HG02943 (cell line): ENCODE measurements around the gene COG7.
"Not testable (repeated sequence)": the region's sequence is repeated elsewhere in the genome, so short reads cannot be mapped to it uniquely, and the experiment has no call there.

Experiments used
- ATAC-seq: cut with Tn5 transposase; IDR thresholded peaks from one replicate; pipeline ENCODE4 v1.9.1; 2021; ENCODE audit warnings: mild to moderate bottlenecking, low read depth, moderate library complexity; ENCODE audit not compliant: unreplicated experiment

Gene COG7

DNA sequence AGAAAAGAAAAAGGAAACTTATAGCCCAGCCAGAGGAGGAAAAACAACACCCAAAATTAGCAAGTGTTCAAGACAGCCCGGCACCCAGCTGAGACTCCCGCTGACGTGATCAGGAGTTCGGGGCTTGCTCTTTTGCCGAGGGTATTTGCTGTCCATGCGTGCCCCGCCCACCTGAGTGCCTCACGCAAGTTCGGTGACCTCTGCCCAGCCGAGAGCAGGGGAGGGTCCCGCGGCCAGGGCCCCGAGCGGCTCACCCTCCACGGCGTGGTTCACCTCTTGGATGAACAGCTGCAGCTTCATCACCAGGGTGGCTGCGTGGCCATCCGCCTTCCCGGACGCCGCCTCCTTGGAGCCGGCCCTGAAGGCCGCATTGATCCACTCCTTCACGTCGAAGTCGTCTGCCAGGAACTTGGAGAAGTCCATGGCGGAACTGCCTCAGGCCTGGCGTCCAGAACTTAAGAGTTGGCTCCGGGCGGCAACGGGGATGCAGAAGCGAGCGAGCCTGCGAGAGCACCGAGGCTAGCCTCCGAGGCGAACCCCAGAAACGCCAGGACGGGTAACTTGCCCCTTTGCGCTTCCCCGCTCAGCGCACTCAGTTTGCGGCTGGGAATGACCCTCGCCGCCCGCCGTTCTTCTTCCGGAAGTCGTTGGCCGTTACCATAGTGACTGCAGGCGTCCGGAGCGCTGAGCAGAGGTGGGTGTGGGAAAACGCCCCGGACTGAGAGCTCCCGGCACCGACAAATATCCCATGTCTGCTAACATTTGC, at the start of gene COG7:
Gene COG7 (minus strand): TSS at position 618 of the 766 bp plus-strand sequence. CDS start 195 bp downstream, at position 423.
- ATAC-seq = peak; percentile 70

DNA sequence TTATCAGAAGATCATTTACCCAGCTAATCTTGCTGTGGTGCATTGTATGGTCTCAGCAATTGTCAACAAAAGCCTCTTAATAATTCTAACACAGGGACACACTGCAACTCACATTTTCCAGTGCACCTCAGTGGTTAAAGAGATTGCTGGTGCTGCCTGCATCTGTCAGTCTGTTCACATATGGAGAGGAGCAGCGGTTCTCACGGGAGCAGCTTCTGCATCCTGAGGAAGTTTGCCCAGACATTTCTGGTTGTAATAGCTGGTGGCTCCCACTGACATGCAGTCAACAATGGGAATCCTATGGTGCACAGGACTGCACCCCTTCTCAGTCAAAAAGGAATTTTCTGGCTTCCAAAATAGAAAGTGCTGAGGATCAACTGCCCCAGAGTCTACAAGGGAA, 49.5 kb upstream of the COG7 start:
- ATAC-seq = no peak

DNA sequence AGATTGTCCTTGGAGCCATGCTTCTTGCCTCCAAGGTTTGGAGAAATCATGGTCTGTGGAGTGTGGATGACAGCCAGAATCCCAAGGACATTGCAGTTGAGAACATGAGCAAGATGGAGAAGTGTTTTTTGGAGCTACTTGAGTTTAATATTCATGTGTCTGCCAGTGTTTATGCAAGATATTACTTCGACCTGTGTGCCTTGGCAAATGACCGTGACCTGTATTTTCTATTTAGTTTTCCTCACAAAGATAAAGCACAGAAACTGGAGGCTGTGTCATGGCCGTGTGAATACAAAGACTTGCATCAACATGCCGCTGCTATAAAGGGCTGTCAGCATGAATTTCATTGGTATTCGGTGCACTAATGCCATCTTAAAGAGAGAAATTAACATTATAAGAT, 48.3 kb upstream of the COG7 start:
- ATAC-seq = no peak

DNA sequence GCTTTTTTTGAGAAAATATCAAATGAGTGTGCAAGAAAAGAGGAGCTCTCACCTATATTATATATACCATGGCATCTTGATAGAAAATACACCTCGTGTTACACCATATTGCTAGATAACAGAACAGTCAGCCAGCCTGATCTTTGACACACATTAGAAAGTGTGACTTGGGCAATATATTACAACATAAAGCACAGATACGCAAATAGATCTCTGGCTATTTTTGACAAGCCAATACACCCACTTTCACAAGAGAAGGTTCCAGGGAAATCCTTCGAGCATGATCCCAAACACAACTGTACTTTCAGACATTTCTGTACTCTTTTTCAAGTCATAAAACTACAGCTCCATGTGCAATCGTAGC, 47.9 kb upstream of the COG7 start:
- no peak for ATAC-seq

DNA sequence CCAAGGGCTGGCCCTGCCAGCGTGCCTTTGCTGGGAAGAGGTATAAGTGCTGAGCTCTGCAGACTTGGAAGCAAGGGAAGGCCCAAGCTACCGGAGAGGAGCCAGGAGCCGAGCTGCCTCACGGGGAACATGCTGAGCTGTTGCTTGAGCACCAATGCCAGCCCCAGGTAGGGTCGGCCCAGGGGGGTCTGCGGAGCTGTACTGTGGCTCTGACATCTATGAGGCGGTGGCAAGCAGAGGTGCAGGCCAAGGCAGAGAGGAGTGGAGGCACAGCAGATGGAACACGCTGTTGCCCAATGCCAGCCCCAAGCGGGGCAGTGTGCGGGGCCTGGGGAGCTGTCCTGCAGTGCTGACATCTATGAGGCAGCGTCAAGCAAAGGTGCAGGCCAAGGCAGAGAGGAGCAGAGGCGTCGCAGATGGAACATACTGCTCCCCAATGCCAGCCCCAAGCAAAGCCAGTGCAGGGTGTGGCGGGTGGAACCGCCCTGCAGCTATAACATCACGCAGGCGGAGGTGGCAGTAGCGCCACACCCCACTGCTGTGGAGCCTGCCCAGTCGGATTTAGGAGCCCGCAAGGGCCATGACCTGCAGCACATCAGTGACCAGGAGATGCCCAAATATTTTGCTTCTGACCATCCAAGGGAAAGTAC, 47.3 kb upstream of the COG7 start:
- ATAC-seq = no peak

DNA sequence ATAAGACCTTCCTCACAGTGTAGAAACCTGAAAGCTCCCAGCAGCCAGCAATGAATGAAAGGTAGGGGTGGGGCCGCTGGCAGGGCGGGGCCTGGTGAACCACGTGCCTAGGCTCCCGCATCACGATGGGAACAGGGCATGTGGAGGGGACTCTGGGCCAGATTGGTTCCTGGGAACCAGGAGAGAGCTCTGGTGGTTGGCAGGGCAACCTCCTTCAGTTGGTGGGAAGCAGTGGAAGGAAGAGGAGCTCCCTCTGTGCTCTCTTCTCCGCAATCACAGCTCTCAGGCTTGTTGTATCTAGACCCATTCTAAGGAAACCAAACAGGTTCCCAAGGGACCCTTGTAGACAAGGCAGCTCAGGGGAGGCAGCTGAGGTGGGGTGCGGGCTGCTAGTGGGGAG, 46.8 kb upstream of the COG7 start:
- no peak for ATAC-seq

DNA sequence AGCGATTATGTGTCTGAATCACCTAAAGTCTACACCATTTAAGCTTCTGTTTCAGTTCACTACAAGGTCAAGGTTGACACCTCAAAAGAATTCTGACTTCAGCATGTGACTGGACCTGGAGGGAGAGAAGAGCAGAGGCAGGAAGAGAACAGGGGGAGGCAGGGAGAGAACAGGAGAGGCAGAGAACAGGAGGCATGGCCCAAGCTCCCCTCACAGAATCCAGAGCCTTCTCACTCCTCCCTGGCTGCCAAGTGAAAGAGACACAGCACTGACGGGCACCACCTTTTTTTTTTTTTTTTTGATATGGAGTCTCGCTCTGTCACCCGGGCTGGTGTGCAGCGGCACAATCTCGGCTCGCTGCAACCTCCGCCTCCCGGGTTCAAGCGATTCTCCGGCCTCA, 45.9 kb upstream of the COG7 start:
- ATAC-seq = no peak

DNA sequence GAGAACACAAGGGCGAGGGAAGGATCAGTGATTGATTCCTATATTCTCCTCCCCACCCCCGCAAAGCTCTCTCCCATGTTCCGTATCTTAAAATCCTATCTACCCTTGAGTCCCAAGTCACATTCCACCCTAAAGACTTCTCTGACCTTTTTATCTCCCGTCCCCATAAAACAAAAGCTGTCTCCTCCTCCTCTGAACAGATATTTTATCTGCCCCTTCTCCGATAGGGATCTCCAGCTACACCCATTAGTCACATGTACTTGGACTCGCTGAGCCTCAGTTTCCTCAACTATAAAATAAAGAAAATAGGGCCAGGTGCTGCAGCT, 44.5 kb upstream of the COG7 start:
- no peak for ATAC-seq

DNA sequence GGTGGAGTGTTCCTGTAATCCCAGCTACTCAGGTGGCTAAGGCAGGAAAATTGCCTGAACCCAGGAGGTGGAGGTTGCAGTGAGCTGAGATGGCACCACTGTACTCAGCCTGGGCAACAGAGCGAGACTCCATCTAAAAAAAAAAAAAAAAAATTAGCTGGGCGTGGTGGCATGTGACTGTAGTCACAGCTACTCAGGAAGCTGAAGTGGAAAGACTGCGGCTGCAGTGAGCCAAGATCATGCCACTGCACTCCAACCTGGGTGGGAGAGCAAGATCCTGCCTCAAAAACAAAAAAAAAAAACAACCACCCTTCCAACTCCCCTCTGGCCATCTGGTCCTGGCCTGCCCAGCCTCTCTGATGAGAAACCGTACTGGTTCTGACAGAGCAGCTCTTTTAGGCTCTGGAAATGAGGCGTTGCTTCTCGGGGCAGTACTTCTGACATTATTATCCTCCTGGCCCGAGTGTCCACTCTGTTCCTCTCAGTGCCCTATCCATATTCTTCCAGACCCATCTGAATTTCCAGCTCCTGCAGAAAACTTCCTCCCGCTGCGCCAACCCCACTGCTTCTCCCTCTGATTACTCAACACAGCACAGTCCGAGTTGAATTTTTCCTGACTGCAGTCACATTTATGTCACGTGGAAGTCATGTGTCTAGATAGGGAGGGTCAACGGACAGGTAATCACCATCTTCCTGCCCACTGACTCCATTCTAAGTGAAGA, 44.0 kb upstream of the COG7 start:
- no peak for ATAC-seq

DNA sequence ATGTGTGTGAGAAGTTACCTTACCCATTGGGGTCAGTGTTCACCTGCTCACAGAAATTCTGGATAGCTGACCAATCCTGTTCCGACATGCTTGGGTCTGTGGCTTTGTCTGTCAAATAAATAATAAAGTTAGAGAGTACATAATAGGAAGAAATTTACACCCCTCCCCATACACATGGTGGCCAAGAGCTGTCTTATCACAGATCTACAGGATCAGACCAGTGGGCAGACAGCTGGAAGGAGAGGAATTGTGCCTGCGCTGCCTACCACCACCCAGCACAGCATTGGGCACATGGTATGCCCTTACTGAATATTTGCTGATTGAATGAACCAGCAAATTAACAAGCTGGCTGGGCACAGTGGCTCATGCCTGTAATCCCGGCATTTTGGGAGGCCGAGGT, 42.7 kb upstream of the COG7 start:
- ATAC-seq = no peak

DNA sequence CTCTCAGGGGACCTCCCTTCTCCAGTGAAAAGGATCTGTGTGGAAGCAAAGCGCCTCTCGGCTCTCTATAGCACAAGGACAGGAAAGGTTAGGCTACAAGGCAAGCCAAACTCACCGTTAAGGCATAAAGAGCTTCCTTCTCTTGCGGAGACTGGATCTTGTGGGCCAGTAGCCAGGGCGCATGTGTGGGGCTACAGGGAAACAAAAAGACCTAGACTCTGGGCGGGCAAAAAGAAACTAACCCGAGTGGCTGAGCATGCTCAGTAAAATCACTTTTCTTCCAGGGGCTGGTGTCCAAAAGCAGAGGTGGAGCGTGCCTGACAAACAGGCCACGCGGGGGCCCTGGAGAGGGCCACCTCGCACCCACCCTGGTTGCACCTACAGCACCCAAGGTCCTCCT, 41.2 kb upstream of the COG7 start:
- ATAC-seq = no peak

DNA sequence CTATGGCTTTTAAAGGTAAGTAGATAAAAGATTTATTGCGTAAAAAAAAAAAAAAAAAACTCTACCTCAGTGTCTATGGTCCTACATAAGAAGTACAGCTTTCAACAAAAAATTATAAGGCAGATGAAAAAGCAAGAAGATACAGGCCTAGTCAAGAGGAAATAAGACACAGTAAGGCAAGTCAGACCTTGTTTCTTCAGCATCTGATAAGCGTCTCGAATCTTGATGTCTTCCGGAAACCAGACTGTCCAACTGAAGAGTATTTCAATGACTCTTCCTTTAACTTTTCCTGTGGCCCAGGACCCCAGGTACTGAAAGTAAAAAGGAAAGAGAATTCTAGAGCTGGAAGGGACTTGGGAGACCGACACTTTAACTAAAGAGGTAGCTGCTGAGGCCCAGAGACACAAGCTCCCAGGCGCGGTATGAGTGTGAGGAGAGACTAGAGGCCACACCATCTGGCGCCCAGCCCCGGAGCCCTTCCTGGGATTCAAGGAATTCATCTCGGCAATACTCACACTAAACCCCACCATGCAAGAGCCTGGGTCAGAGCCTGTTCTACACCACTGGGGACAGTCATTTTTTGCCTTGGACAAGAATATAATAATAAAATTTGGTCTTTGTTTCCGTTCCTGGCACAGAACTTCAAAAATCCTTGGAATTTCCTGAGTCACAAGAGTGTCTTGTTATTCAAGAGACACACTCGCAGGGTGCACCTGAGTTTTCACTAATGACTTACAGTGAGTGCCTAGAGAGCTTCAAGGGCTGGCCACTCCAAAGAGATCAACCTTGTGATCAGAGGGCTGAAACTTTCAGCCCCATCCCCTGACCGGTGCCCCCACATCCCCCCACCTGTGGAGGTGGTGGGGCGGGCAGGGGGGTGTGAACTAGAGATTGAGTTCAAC, 38.8 kb upstream of the COG7 start:
- no peak for ATAC-seq

DNA sequence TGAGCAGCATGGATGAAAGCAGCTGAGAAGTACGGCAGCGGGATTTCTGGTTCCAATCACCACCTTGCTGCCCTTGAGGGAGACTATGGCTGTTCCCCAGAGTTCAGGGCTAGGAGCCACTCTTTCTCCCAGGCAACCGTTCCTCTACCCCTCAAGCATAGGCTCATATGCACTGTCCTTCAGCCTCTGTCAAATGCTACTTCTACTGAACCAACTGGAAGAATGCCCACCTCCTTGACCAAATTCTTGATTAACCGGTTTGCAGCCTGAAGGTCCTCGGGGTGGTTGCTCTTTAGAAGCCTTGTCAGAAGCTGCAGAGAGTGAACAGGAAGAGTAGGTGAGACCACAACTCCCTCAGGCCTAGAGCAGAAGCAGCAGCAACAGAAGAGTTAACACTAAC, 33.5 kb upstream of the COG7 start:
- no peak for ATAC-seq

DNA sequence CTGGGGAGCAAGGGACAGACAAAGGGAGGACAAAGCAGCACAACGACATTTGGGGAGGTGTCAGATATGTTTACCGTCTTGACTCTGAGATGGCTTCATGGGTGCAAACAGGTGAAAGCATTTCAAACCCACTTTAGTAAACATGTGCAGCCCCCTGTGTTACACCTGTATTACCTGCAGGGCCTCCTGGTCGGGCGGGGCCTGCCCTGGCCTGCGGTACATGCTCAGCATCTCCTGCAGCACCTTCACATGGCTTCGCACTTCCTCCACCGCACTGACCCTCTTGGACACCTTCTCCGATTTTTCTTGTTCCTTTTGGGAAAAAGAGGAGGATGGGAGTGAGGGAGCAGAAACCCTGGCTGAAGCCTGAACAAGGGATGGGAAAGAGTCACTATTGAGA, 32.9 kb upstream of the COG7 start:
- ATAC-seq = no peak

DNA sequence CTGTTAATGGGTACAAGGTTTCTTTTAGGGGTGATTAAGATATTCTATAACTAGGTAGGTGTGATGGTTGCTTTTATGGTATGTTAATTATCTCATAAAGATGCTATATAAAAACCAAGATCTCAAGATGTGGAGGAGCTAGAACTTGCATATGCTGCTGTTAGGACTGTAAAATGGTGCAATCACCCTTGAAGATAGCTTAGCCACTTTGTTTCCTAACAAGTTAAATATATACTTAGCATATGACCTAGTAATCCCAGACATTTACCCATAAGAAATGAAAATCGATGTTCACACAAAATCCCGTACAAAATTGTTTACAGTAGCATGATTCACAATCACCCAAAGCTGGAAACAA, 32.2 kb upstream of the COG7 start:
- no peak for ATAC-seq

DNA sequence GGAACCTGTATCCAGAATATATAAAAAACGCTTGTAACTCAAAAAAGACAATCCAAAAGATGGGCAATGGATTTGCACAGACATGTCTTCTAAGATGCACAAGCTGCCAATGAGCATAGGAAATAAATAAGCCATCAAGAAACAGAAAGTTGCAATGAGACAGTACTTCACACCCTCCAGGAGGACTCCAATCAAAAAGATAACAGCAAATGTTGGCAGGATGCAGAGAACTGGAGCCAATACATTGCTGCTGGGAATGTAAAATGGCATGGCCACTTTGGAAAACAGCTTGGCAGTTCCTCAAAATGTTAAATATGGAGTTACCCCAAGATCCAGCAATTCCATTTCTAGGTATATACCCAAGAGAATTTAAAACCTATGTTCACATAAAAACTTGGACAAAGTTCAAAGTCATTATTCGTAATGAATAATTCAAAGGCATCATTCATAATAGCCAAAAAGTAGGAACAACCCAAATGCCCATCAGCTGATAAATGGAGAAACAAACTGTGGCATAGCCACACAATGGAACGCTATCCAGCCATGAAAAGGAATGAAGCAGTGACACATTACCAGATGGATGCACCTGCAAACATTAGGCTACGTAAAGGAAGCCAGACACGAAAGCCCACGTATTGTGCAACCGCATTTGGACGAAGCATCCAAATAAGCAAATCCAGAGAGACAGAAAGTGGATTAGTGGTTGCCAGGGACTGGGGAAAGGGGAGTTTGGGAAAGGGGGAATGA, 31.7 kb upstream of the COG7 start:
- ATAC-seq = no peak

DNA sequence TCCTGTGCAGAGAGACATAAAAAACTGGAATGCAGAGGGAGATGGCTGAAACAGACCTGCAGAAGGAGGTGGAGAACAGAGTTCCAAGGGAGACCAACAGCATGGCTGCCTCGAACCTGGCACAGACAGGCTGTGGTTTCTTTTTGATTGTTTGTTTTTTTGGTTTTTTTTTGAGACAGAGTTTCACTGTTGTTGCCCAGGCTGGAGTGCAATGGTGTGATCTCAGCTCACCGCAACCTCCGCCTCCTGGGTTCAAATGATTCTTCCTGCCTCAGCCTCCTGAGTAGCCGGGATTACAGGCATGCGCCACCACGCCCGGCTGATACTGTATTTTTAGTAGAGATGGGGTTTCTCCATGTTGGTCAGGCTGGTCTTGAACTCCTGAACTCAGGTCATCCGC, 30.5 kb upstream of the COG7 start:
- not testable (repeated sequence) for ATAC-seq

DNA sequence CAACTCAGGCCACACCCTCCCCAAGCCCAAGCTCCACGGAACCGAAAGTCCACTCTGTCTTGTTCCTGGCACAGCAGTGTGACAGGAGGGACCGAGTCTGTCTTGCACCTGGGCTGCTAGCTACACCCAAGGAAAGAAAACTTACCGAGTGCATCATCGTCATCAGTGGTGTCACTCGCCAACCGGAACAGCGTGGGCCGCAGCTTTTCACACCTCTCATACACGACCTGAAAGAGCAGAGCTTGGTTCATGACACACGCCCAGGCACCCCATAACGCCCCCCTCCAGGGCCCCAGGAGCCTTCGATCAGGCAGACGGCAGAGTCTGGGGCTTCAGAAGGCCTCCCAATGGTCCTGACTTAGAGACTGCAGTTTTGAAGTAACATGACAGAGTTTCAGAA, 29.8 kb upstream of the COG7 start:
- ATAC-seq = no peak

DNA sequence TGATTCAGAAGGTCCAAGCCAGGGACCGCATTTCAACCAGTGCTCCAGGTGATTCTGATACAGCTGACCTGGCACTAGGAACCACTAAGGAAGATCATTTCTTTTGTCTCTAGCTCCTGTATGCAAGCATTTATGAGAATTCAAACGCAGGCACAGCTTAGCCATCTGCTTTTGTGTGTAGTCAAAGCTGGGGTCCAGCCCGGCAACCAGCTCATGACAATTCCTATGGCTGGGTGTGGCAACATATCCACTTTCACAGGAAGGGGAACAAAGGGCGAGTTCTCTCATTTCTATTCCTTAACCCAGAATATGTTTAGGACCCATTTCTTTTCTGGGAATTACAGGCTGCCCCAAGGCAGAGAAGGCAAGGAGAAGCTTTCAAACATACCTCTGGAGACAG, 27.3 kb upstream of the COG7 start:
- no peak for ATAC-seq

DNA sequence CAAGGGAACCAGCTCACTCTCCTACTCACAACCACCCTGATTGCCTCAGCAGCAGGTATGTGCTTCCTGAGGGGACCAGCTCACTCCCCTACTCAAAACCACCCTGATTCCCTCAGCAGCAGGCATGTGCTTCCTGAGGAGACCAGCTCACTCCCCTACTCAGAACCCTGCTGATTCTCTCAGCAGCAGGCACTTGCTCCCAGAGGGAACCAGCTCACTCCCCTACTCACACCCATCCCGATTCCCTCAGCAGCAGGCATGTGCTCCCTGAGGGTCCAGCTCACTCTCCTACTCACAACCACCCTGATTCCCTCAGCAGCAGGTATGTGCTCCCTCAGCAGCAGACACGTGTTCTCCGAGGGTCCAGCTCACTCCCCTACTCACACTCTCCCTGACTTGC, 26.1 kb upstream of the COG7 start:
- ATAC-seq = no peak
